Measurements from ENCODE around the gene REV3L.

The REV3L gene

DNA sequence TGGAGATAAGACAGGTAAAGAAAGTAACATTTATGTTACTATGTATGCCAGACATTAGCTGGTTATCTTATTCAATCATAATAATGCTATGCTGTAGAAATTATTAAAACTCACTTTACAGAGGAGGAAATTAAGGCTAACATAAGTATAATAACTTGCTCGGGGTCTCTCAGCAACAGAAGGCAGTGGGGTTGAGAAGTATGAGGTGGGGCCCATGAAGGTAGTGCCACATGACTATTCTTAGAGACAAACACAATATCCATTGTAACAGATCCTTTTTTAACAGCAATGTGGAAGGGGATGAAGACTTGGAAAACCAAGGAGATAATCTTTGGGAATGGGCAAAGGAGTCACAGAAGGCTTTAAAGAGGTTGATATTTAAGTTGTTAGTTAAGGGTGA, 11.5 kb downstream of the REV3L start:
- DNase-seq (ENCODE audit: low read depth in 2 of 2), result no peak

DNA sequence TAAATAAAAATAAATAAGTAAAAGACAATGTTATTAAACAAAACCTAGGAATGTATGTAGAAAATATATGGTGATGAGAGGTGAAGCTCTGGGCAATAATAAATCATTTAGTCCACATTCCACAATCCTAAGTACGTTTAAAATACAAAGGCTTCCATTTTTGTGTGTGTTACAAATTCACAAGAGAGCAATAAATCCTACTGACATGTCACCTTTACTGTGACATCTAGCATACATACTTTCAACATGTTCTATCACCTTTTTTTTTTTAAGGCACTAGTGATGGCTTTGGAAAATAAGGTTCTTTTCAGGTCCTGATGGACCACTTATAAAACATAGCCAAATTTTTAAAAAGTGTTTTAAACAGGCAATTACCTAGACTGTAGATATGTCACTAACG, 12.0 kb downstream of the REV3L start:
- DNase-seq (ENCODE audit: low read depth in 2 of 2), result no peak

DNA sequence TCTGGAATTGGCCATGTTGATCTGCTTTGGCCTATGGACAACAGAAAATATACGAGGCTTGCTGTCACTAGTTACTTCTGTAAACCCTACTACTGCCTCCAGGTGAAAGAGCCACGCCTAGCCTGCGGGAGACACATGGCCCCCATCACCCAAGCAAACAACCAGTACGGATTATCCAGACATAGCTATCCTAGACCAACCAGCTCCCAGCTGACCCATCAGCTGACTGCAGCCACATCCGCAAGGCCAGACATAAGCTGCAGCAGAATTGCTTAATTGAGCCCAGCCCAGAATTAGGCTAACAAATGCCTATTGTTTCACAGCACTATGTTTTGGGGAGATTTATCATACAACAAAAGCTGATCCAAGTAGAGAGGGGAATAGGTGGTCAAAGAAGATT, 13.5 kb downstream of the REV3L start:
- DNase-seq (ENCODE audit: low read depth in 2 of 2), result no peak

DNA sequence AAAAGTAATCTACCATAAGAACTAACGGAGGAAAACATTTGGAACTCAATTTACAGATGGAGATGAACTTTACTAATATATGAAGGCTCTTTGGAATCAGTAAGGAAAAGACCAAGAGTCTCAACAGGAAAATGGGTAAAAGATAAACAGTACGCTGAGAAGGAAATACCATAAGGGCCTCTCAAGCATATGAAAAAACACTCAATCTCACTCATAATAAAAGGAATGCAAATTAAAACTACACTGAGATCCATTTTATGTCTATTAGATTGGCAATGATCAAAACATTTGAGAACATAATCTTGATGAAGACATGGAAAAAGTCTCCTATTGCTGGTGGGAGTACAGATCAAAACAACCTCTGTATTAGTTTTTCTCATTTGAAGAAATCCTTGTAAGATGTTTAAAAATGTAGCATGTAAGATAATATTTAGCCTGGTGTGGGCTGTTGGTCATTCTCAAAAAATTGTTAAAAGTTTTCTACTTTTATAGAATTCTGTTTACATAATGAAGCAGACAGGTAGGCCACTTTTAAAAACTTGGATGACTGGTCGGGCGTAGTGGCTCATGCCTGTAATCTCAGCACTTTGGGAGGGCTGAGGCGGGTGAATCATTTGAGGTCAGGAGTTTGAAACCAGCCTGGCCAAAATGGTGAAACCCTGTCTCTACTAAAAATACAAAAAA, 14.5 kb downstream of the REV3L start:
- no peak for DNase-seq (ENCODE audit: low read depth in 2 of 2)

DNA sequence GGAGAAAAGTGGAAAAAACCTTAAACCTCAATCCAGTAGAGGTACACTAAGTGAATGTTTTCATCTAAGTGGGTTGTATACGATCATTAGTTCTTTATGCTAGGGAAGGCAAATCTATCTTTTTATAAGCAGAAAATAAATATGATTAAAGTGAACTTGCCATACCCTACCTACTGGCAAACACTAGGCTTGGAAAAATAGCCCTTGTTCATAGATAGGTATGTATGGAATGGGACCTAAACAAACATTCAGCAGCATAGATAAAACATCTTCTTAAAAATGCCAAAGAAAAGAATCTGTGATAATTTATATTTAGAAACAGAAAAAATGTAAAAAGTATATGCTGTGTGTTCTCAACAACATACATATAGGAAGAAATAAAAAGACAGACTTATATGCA, 18.8 kb downstream of the REV3L start:
- no peak for DNase-seq (ENCODE audit: low read depth in 2 of 2)

DNA sequence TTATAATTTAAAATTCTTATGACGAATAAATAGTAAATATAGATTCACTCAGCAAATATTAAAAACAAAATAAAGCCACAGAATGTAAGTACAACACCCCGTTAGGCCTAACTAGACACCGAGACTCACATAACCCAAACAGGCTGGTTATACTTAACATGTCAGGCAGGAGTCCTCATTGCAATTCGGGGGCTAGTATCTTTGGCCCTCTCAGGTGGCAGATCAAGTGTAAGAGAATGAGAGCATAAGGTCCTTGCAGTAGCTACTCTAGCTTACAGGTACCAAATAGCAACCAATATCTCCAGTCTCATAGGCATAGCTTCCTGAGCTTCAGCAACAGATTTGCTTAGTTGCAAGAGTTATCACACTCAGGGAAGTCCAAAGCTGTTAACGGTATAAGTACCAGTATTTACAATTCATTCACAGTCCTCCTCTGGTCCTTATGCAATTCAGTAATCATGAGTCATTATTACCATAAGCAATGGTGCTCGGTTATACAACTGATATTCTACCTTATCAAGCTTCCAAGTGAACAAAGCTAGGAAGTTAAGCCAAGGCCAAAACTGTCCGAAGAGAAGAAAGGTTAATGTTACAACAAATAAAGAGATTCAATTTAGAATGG, 20.1 kb downstream of the REV3L start:
- no peak for DNase-seq (ENCODE audit: low read depth in 2 of 2)

DNA sequence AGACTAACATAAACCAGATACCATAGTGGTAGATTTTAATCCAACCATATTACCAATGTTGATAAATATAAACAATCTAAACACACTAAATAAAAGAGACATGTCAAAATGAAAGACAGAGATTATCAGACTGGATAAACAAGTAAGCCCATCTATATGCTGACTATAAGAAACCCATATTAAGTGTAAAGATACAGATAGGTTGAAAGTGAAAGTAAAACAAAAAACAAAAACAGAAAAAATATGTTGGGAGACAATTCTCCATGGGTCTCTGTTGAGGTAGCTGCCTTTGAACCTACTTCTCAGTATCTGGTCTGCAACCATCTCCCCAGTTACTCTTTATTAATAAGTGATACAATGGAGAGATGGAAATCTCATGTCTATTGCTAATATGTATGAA, 21.2 kb downstream of the REV3L start:
- DNase-seq (ENCODE audit: low read depth in 2 of 2), result no peak

DNA sequence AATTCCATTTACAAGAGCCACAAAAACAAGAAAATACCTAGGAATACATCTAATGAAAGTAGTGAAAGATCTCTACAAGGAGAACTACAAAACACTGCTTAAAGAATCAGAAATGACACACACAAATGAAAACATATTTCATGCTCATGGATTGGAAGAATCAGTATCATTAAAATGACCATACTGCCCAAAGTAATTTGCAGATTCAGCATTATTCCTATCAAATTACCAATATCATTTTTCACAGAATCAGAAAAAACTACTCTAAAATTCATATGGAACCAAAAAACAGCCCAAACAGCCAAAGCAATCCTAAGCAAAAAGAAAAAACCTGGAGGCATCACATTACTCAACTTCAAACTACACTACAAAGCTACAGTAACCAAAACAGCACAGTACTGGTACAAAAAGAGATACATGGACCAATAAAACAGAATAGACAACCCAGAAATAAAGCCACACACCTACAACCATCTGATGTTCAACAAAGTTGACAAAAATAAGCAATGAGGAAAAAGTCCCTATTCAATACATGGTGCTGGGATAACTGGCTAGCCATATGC, 24.3 kb downstream of the REV3L start:
- DNase-seq (ENCODE audit: low read depth in 2 of 2), result no peak

DNA sequence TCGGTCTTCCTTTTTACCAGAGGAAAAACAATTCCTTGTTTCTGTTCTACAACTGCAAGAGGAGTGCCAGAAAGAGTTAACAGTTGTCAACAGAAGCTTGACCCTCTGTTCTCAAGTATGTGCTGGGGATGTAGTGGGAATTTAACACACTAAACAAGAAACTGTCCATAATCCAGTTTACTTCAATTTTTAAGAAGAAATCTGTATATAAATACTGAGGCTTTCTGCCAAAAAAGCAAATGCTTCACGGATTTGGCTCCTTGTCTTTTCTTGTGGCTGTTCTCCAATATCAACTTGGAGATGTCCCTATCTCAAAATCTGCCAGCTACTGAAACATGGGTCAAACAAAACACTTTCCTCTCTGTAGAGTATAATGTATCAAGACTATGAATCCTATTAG, 26.8 kb downstream of the REV3L start:
- no peak for DNase-seq (ENCODE audit: low read depth in 2 of 2)

DNA sequence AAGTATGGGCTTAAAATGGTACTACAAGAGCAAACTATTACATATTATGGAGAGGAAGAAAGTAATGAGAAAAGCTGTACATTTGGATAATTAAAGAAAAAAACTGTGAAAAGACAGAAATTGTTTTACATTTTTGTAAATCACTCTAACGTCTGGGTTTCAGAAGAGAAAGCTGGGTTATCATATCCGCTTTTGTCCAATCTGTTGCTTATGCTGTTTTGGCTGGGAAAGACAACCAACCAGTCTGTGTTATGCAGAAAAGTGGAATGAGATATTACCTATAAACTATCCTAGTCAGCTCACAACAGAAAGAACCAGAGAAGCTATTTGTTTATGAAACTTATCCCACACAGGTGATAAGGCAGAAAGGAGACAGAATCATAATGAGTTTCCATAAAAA, 32.4 kb downstream of the REV3L start:
- DNase-seq (ENCODE audit: low read depth in 2 of 2), result no peak

DNA sequence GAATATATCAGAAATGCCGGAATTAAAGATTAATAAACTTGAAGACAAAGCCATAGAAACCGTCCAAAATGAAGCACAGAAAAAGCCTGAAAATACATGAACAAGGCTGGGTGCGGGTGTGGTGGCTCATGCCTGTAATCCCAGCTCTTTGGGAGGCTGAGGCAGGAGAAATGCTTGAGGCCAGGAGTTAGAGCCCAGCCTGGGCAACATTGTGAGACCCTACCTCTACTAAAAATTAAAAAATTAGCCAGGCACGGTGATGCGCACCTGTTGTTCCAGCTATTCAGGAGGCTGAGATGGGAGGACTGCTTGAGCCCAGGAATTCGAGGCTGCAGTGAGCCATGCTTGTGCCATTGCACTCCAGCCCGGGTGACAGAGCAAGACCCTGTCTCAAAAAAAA, 32.9 kb downstream of the REV3L start:
- no peak for DNase-seq (ENCODE audit: low read depth in 2 of 2)

DNA sequence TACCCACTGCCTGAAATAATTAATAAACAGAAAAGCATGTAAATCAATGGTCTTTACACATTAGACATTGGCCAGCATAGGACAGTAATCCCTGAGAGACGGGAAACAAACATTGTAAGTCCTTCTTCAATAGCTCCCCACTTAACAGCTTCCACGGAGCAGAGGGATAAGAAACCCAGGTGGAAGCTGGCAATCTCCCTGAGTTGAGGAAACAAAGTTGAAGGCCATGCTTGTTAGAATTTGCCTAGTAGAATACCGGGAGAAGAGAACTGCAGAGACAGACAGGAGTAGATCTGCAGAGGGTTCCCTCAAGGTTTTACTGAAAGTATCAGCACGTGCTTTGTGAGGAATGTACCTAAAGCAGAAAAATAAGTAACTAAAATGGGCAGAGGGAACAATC, 33.9 kb downstream of the REV3L start:
- DNase-seq (ENCODE audit: low read depth in 2 of 2), result no peak

DNA sequence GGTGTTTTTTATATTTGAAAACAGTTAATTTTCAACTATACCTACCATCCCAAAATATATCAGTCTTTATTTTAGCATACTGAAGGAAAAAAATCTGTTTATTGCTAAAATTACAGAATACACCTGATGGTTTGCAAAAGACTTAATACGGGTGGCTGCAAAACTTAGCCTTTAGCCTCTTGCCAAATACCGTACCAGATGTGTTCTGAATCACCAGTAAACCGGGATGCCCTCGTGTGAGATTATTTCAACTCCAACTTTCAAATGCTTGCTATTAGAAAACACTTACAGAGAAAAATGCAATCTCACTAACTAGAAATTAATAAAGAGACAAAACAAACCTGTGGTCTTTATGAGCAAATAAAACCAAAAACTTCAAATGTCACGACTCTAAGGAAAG, 36.0 kb downstream of the REV3L start:
- no peak for DNase-seq (ENCODE audit: low read depth in 2 of 2)

DNA sequence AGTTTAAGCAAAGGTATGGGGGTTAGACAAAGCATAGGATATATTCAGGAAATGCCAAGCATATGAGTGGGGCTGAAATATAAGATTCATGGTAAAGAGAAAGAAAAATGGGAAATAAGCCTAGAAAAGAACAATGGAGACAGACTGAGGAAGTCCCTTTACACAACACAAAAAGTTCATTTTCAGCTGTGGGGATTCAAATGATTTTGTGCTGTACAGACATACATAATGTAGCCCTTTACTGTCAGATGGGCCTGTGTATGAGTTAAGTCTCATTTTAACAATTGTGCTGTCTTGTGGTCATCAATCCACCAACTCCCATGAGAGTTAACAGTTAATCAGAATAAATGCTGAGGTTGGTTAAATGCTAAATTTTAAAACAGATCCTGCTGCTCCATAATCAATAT, 37.2 kb downstream of the REV3L start:
- no peak for DNase-seq (ENCODE audit: low read depth in 2 of 2)

DNA sequence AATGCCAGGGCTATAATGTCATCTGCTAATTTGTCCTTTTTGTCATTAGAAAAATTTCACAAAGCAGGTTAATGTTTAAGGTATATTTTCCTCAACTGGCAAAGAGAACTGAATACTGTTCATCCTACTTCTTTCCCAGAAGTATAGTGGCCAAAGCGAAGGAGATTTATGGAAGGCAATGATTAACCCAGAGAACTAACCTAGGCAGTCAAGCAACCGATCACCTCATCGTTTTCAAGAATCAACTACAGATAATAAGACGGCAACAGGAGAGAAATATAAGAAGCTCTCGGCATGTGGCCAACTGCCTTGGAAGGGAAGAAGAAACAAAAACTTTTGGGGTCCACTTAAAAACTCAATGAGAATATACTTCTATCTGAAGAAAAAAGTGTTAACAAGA, 38.2 kb downstream of the REV3L start:
- no peak for DNase-seq (ENCODE audit: low read depth in 2 of 2)

DNA sequence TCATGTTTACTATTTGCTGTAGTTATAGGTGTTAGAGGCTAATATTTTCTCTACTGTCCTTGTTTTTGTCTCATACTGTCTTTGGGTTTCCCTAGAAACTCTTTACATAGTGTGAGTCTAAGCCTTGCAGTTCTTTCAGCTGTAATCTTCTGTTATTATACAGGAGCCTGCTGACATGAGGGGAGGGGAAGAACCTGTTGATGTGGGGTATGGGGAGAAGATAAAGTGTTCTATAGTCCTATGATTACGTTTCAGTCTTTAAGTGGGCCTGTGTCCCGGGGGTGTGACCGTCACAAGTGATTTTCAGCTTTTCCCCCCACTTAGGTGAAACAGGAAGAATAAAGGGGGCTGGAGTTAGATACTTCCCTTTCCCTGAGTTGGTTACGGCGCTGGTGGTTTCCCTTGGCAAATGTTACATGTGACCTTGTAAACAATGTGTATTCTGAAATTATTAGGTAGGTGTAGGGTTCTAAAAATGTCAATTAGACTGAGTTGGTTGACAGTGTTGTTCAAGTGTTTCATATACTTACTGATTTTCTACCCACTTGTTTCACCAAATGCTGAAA, 41.3 kb downstream of the REV3L start:
- no peak for DNase-seq (ENCODE audit: low read depth in 2 of 2)

DNA sequence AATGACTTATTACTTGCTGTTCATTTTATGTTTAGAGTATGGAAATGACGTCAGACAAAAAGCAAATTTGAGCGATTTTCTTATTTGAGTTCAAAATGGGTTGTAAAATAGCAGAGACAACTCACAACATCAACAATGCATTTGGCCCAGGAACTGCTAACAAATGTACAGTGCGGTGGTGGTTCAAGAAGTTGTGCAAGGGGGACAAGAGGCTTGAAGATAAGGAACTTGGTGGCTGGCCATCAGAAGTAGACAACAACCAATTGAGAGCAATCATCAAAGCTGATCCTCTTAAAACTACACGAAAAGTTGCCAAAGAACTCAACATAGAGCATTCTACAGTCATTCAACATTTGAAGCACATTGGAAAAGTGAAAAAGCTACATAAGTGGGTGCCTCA, 43.8 kb downstream of the REV3L start:
- DNase-seq (ENCODE audit: low read depth in 2 of 2), result no peak

DNA sequence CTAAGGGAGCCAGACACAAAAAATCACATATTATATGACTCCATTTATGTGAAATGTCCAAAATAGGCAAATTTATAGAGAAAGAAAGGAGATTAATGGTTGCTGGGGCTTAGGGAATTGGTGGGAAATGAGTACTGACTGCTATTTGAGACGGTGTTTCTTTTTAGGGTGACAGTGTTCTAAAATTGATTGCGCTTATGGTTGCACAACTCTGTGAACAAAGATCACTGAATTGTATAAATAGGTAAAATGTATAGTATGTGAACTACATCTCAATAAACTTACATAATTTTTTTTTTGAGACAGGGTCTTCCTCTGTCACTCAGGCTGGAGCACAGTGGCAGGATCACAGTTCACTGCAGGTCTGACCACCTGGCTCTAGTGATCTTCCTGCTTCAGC, 45.4 kb downstream of the REV3L start:
- no peak for DNase-seq (ENCODE audit: low read depth in 2 of 2)

DNA sequence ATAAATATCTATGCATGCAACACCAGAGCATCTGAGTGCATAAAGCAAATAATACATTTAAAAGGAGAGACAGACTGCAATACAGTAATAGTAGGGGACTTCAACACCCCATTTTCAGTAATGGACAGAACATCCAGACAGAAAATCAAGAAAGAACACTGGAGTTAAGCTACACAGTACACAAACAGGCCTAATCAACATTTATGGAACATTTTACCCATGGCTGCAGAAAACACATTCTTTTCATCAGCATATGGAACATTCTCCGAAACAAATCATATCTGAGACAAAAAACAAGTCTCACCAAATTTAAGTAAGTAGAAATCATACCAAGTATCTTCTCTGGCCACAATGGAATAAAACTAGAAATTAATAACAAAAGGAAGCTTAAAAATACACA, 50.5 kb downstream of the REV3L start:
- no peak for DNase-seq (ENCODE audit: low read depth in 2 of 2)

DNA sequence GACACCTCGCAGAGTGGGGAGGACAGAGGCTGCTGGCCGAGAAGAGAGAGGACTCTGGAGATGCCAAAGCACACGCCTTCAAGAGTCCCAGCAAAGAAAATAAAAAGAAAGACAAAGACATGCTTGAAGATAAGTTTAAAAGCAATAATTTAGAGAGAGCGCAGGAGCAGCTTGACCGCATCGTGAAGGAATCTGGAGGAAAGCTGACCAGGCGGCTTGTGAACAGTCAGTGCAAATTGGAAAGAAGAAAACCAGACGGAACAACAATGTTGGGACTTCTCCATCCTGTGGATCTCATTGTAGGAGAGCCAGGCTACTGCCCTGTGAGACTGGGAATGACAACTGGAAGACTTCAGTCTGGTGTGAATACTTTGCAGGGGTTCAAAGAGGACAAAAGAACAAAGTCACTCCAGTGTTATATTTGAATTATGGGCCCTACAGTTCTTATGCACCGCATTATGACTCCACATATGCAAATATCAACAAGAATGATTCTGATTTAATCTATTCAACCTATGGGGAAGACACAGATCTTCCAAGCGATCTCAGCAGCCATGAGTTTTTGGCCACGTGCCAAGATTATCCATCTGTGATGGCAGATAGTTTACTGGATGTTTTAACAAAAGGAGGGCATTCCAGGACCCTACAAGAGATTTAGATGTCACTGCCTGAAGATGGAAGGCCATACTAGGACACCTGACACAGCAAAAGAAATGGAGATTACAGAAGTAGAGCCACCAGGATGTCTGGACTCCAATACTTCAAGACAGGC, 52.2 kb downstream of the REV3L start:
- no peak for DNase-seq (ENCODE audit: low read depth in 2 of 2)

DNA sequence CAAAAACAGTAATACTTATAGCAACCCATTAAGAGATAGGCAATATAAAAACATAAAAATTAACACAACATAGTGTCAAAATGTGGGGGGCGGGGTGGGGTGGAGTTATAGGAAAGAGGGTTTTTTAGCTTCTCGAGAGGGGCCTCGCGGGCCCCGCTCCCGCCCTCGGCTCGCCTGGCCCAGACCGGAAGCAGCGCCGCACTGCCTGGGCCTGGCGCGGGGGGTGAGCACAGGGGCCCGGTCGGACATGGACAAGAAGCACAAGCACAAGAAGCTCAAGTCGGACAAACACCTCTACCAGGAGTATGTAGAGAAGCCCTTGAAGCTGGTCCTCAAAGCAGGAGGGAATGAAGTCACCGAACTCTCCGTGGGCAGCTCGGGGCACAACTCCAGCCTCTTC, 53.4 kb downstream of the REV3L start:
- no peak for DNase-seq (ENCODE audit: low read depth in 2 of 2)

DNA sequence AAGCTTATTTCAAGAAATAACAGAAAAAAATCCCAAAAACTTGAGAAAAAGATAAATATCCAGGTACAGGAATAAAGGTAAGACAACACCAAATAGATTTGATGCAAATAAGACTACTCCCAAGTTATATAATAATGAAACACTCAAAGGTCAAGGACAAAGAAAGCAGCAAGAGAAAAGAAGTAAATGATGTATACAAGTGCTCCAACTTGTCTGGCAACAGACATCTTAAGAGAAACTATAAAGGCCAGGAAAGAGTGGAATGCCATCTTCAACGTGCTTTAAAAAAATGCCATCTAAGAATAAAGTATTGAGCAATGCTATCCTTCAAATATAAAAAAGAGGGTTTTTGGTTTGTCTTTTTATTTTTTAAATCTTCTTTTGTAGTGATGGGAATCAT, 54.2 kb downstream of the REV3L start:
- no peak for DNase-seq (ENCODE audit: low read depth in 2 of 2)
